Hepatocyte (in vitro differentiated cells): ENCODE results near the gene EXOC6. TPM values are rescaled to one million over a fixed set of nuclear protein-coding genes. Genes with fewer than 3 reads are reported as not detected.

Experiments used
- DNase-seq: peaks from one replicate; pipeline ENCODE4 v3.0.0-alpha.2; 2016; ENCODE audit warnings: low spot score
- H2AFZ ChIP-seq: fragments of 200-600 bp; sonication (generic); 2 replicates; pipeline ENCODE4 v1.6.0; 2016; ENCODE audit warnings: antibody characterized with exemption, mild to moderate bottlenecking
- H3K27ac ChIP-seq: fragments of 200-600 bp; sonication (generic); 2 replicates; pipeline ENCODE4 v1.5.1; 2016; ENCODE audit warnings: mild to moderate bottlenecking
- H3K27me3 ChIP-seq: fragments of 200-600 bp; sonication (generic); 2 replicates; pipeline ENCODE4 v1.6.1; 2016
- H3K36me3 ChIP-seq: fragments of 200-600 bp; sonication (generic); replicated peaks from 2 replicates; pipeline ENCODE4 v1.5.1; 2016; ENCODE audit warnings: low read depth; ENCODE audit not compliant: insufficient read depth
- H3K4me1 ChIP-seq: fragments of 200-600 bp; sonication (generic); 2 replicates; pipeline ENCODE4 v1.5.1; 2016; ENCODE audit warnings: mild to moderate bottlenecking, moderate library complexity; ENCODE audit not compliant: insufficient read depth
- H3K4me2 ChIP-seq: fragments of 200-600 bp; sonication (generic); 2 replicates; pipeline ENCODE4 v1.6.0; 2016
- H3K4me3 ChIP-seq: fragments of 200-600 bp; sonication (generic); 2 replicates; pipeline ENCODE4 v1.5.1; 2016; ENCODE audit warnings: mild to moderate bottlenecking
- H3K79me2 ChIP-seq: fragments of 200-600 bp; sonication (generic); 2 replicates; pipeline ENCODE4 v1.6.0; 2017; ENCODE audit warnings: mild to moderate bottlenecking
- H3K9me2 ChIP-seq: fragments of 200-600 bp; sonication (generic); replicated peaks from 2 replicates; pipeline ENCODE4 v1.6.0; 2017; ENCODE audit warnings: mild to moderate bottlenecking; ENCODE audit not compliant: insufficient read depth
- H3K9me3 ChIP-seq: fragments of 200-600 bp; sonication (generic); 2 replicates; pipeline ENCODE4 v1.5.1; 2016; ENCODE audit warnings: low read depth, mild to moderate bottlenecking
- H4K20me1 ChIP-seq: fragments of 200-600 bp; sonication (generic); 2 replicates; pipeline ENCODE4 v1.6.0; 2016; ENCODE audit warnings: mild to moderate bottlenecking; ENCODE audit not compliant: insufficient read depth, poor library complexity, severe bottlenecking
- EZH2 ChIP-seq: fragments of 200-600 bp; sonication (generic); IDR thresholded peaks from 2 replicates; pipeline ENCODE4 v1.6.1; 2016; ENCODE audit warnings: antibody characterized with exemption, mild to moderate bottlenecking, borderline replicate concordance
- EZH2phosphoT487 ChIP-seq: fragments of 200-600 bp; sonication (generic); IDR thresholded peaks from one replicate; pipeline ENCODE4 v1.6.1; 2018; ENCODE audit warnings: antibody characterized with exemption, mild to moderate bottlenecking, low read depth, moderate library complexity; ENCODE audit not compliant: unreplicated experiment, severe bottlenecking
- WGBS: methylation state at CpG from one replicate; pipeline ENCODE4 v1.1.6; 2016; ENCODE audit warnings: low lambda C conversion rate; ENCODE audit errors: missing lambda C conversion rate; 5-methylcytosine and 5-hydroxymethylcytosine counted together
- polyA plus RNA-seq: library from polyadenylated mRNA; unstranded; fragments of >200 nt; fragmentation: Nextera tagmentation; extraction: Ambion mirVana; gene quantifications from 2 replicates; pipeline ENCODE4 v1.2.1, GENCODE V29; 2016
- total RNA-seq: library from RNA; depleted of rRNA; stranded (reverse); fragments of >200 nt; gene quantifications from 2 replicates; pipeline ENCODE4 v1.2.3, GENCODE V29; 2014
- TF ChIP-seq, protein P1 (sequence below): fragments of 200-600 bp; sonication (generic); IDR thresholded peaks from 2 replicates; pipeline ENCODE4 v1.5.1; 2016; ENCODE audit warnings: antibody characterized with exemption, mild to moderate bottlenecking; ENCODE audit not compliant: poor library complexity

The EXOC6 gene
- total and polyA plus RNA-seq, 2 experiments from 2014 or later = 5.8 to 11.7 TPM

DNA sequence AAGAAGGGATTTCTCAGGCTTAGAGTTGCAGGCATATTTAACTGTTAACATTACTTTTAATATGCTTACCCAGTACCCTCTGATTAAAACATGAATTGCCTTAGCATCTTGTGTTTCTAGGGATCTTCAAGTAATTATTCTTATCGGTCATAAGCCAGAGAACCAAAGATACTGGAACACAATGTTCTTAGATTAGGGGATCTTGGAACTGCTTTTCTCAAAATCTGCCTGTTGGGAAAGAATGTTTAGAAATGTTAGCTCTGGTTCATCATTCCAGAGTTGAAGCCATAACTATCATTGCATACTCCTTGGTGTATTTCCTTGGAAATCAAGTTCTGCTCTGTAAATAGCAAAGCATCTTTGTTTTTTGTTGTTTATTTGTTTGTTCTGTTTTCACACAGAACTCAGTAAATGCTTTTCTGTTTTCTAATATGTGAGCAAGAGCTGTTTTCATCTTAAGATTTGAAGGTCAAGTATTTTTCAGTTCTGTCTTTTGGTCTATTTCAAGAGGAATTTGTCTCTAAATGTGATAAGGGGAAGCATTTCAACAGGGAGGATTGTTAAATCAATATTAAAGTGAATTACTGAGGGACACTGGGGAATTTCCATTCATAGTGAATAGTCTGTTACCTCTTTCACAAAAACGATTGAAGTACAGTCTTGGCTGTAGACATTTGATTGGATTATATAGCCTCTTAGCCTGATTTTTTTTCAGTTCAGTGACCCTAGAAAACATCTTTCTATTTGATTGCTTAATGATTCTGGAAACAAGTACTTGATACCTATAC, 109.1 kb downstream of the EXOC6 start:
- peak overlapping the region; percentile 41 for H3K27ac ChIP-seq
- no peaks in the 10 kb centered on the region for H3K9me2 ChIP-seq
- H3K36me3 ChIP-seq = no peaks in the 10 kb centered on the region
- no peaks in the 10 kb centered on the region for H3K4me1 ChIP-seq
- H3K9me3 ChIP-seq = no peaks in the 10 kb centered on the region
- no peaks in the 10 kb centered on the region for H3K79me2 ChIP-seq
- no peaks in the 10 kb centered on the region for H3K27me3 ChIP-seq
- WGBS = 60% methylated on average over 2 of the region's 2 CpGs
- H2AFZ ChIP-seq = no peak overlapping the region
- no peaks in the 10 kb centered on the region for H4K20me1 ChIP-seq
- H3K4me3 ChIP-seq = no peak overlapping the region
- peak overlapping the region; percentile 23 for H3K4me2 ChIP-seq
- no peak for DNase-seq
- no peak for TF ChIP-seq EZH2phosphoT487

DNA sequence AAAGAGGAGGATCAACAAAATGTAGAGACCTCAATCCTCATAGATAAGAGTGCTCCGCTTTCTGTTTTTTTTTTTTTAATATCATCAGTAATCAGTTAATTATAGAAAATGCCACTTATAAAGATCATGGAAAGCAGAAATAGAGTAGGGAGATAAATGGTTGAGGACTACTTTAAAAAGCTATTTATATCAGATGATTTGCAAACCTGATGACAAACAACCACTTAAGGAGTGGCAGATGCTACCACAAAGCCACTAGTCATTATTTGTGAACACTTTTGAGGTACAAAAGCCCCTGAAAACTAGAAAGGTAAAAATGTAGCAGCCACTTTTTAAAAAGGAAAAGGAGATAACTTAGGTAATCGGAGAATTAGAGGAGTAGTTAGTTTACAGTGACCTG, 113.3 kb downstream of the EXOC6 start:
- Histone ChIP-seq H3K36me3 (no peaks in the 10 kb centered on the region), H2AFZ (no peak overlapping the region), H4K20me1 (no peaks in the 10 kb centered on the region), H3K79me2 (no peaks in the 10 kb centered on the region), H3K4me3 (no peak overlapping the region), H3K9me3 (no peaks in the 10 kb centered on the region), H3K4me2 (no peak overlapping the region), H3K27ac (no peak overlapping the region), H3K9me2 (no peaks in the 10 kb centered on the region), H3K4me1 (no peaks in the 10 kb centered on the region), H3K27me3 (no peaks in the 10 kb centered on the region)
- WGBS = 93% methylated on average over 2 of the region's 2 CpGs
- TF ChIP-seq EZH2 = no peak
- TF ChIP-seq, protein P1, sequence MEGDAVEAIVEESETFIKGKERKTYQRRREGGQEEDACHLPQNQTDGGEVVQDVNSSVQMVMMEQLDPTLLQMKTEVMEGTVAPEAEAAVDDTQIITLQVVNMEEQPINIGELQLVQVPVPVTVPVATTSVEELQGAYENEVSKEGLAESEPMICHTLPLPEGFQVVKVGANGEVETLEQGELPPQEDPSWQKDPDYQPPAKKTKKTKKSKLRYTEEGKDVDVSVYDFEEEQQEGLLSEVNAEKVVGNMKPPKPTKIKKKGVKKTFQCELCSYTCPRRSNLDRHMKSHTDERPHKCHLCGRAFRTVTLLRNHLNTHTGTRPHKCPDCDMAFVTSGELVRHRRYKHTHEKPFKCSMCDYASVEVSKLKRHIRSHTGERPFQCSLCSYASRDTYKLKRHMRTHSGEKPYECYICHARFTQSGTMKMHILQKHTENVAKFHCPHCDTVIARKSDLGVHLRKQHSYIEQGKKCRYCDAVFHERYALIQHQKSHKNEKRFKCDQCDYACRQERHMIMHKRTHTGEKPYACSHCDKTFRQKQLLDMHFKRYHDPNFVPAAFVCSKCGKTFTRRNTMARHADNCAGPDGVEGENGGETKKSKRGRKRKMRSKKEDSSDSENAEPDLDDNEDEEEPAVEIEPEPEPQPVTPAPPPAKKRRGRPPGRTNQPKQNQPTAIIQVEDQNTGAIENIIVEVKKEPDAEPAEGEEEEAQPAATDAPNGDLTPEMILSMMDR = no peak
- TF ChIP-seq EZH2phosphoT487 = no peak
- no peak for DNase-seq

DNA sequence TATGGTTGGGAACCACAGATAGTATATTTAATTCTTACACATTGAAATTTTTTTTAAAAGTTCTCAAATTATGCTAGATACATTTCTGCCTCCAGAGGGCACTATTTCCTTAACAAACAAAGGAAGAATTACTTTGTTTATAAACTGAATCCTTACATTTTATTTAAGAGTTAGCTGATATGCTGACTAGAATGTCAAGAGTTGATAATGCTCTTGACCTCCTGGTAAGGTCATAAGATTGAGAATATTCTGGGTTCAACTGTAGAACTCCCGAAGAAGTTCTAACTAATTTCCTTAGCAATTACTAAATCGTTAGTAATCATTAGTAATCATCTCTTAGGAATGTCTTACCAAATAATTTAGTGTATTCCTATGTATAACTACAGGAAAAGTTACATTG, 117.0 kb downstream of the EXOC6 start:
- 72% methylated on average over 2 of the region's 2 CpGs for WGBS
- Histone ChIP-seq H3K4me2 (no peak overlapping the region), H2AFZ (no peak overlapping the region)

DNA sequence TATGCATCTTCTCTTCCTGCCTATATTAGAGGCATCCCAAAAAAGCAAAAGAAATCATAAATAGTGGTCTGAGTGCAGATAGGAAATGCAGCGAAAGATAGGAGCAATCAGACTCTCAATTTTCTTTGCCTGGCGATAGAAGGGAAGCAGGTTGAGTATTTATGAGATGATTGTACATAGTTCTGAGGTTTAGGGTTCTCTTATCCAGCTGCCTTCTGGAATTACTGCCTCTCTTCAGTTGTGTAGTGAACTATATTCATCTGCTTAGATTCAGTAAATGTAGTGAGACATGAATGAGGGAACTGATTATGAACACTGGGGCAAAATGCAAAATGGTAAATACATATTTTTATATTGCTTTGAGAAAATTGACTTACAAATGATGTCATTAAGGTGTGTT, 119.3 kb downstream of the EXOC6 start:
- H3K9me2 ChIP-seq = no peaks in the 10 kb centered on the region
- no peaks in the 10 kb centered on the region for H3K9me3 ChIP-seq
- H2AFZ ChIP-seq = no peak overlapping the region
- no peak overlapping the region for H3K4me2 ChIP-seq
- no peaks in the 10 kb centered on the region for H3K79me2 ChIP-seq
- 92% methylated on average over 2 of the region's 2 CpGs for WGBS
- no peak overlapping the region for H3K27ac ChIP-seq
- no peak for DNase-seq
- H4K20me1 ChIP-seq = no peaks in the 10 kb centered on the region
- TF ChIP-seq, protein P1 = no peak
- TF ChIP-seq EZH2phosphoT487 = no peak
- no peak for TF ChIP-seq EZH2
- H3K4me1 ChIP-seq = peaks cover 2% of the 10 kb centered on the region
- H3K36me3 ChIP-seq = no peaks in the 10 kb centered on the region
- no peak overlapping the region for H3K4me3 ChIP-seq
- H3K27me3 ChIP-seq = no peaks in the 10 kb centered on the region

More for the DNA sequence above, 117.0 kb downstream of the EXOC6 start:
- Histone ChIP-seq H3K36me3 (no peaks in the 10 kb centered on the region), H3K27me3 (no peaks in the 10 kb centered on the region), H3K4me3 (no peak overlapping the region), H3K9me3 (no peaks in the 10 kb centered on the region), H3K4me1 (no peaks in the 10 kb centered on the region), H4K20me1 (no peaks in the 10 kb centered on the region), H3K79me2 (no peaks in the 10 kb centered on the region), H3K27ac (no peak overlapping the region), H3K9me2 (no peaks in the 10 kb centered on the region)
- TF ChIP-seq EZH2 (no peak), EZH2phosphoT487 (no peak)
- TF ChIP-seq, protein P1 = peak; percentile 77
- peak; percentile 69 for DNase-seq
